HCT116 (cell line): ENCODE data around the gene RNF145. TPM values are rescaled to one million over a fixed set of nuclear protein-coding genes. Genes with fewer than 3 reads are reported as not detected.
"Not testable (repeated sequence)": the region's sequence is repeated elsewhere in the genome, so short reads cannot be mapped to it uniquely, and the experiment has no call there.

Experiments
- ATAC-seq: fragments of 200-7000 bp; cut with Tn5 transposase; 2 replicates; pipeline ENCODE4 v1.9.1; 2020; ENCODE audit warnings: mild to moderate bottlenecking, moderate library complexity
- BruUV-seq: library from RNA; stranded (reverse); fragments of 400-500 nt; replicated peaks from 2 replicates; lab custom pipeline; 2021; lab: Mats Ljungman, UMichigan
- CTCF ChIA-PET: fragments of 300-600 bp; sonication (Branson Sonifier 250); formaldehyde crosslinking; loops from one replicate; lab custom pipeline; 2021; ENCODE audit warnings: antibody characterized with exemption; lab: Charles Lee
- POLR2A ChIA-PET: fragments of 300-600, 350-600 bp; sonication (Branson Sonifier 250); formaldehyde crosslinking; loops from one replicate; lab custom pipeline; 2021; ENCODE audit warnings: antibody characterized with exemption; lab: Charles Lee
- RAD21 ChIA-PET, 2 experiments: fragments of 300-600 bp; sonication (Branson Sonifier 250); formaldehyde crosslinking; loops; one replicate each; lab custom pipeline; 2023; ENCODE audit warnings: low total read pairs in 2 of 2; ENCODE audit not compliant: uncharacterized antibody in 2 of 2, unreplicated experiment in 2 of 2, low non-redundant PET in 1 of 2; lab: Charles Lee
- DNase-seq: peaks from one replicate; pipeline ENCODE4 v3.0.0-alpha.2; 2010; ENCODE audit warnings: low read depth, low spot score
- H2AFZ ChIP-seq: fragments of 200-600 bp; shearing (Covaris generic), sonication (generic); 2 replicates; pipeline ENCODE4 v1.6.1; 2017; ENCODE audit warnings: low read depth, mixed run types, mixed read lengths, antibody characterized with exemption, low read length; ENCODE audit not compliant: poor library complexity, severe bottlenecking
- H3K27ac ChIP-seq: 2 replicates; pipeline ENCODE4 v1.5.1; 2012; ENCODE audit warnings: low read depth, low read length
- H3K27me3 ChIP-seq: fragments of 200-600 bp; sonication (generic); 2 replicates; pipeline ENCODE4 v1.6.1; 2016; ENCODE audit warnings: mixed run types, low read length, mixed read lengths; ENCODE audit not compliant: insufficient read depth
- H3K36me3 ChIP-seq, 2 experiments: fragments of 200-500 bp in 1 of 2; fragments of 200-600 bp in 1 of 2; sonication (Bioruptor generic) in 1 of 2; sonication (generic) in 1 of 2; 2 replicates each; pipeline versions ENCODE4 v1.5.1 to v1.6.1; 2014 to 2016; ENCODE audit warnings: low read length in 2 of 2, inconsistent platforms in 1 of 2, mixed read lengths in 1 of 2, mixed run types in 1 of 2; ENCODE audit not compliant: insufficient read depth in 2 of 2, control insufficient read depth in 1 of 2
- H3K4me1 ChIP-seq, 2 experiments: fragments of 200-600 bp in 1 of 2; sonication (generic) in 1 of 2; 2 replicates each; pipeline versions ENCODE4 v1.5.1 to v1.6.1; 2012 to 2017; ENCODE audit warnings: low read length in 2 of 2, inconsistent platforms in 1 of 2, mild to moderate bottlenecking in 1 of 2, mixed read lengths in 1 of 2, mixed run types in 1 of 2, moderate library complexity in 1 of 2; ENCODE audit not compliant: insufficient read depth in 2 of 2, control insufficient read depth in 1 of 2
- H3K4me2 ChIP-seq: fragments of 200-600 bp; sonication (generic); 2 replicates; pipeline ENCODE4 v1.6.1; 2017; ENCODE audit warnings: mixed run types, low read length, mixed read lengths
- H3K4me3 ChIP-seq, 2 experiments: fragments of 200-600 bp in 1 of 2; sonication (generic) in 1 of 2; replicated peaks in 1 of 2; 2 replicates each; pipeline ENCODE4 v1.5.1; 2011 to 2016; ENCODE audit warnings: low read length in 2 of 2, control low read depth in 1 of 2, low read depth in 1 of 2, mild to moderate bottlenecking in 1 of 2, mixed read lengths in 1 of 2, mixed run types in 1 of 2
- H3K79me2 ChIP-seq: fragments of 200-600 bp; sonication (generic); 2 replicates; pipeline ENCODE4 v1.6.1; 2017; ENCODE audit warnings: mild to moderate bottlenecking, mixed run types, low read length, moderate library complexity, mixed read lengths; ENCODE audit not compliant: insufficient read depth
- H3K9ac ChIP-seq: fragments of 200-600 bp; sonication (generic); 2 replicates; pipeline ENCODE4 v1.6.1; 2016; ENCODE audit warnings: low read length, mixed read lengths
- H3K9me2 ChIP-seq: fragments of 200-600 bp; sonication (generic), shearing (Covaris generic); 2 replicates; pipeline ENCODE4 v1.6.1; 2017; ENCODE audit warnings: mixed run types, mild to moderate bottlenecking, moderate library complexity; ENCODE audit not compliant: insufficient read depth
- H3K9me3 ChIP-seq, 2 experiments: fragments of 200-500 bp in 1 of 2; fragments of 200-600 bp in 1 of 2; sonication (Bioruptor generic) in 1 of 2; sonication (generic) in 1 of 2; 2 replicates each; pipeline ENCODE4 v1.6.1; 2014 to 2017; ENCODE audit warnings: low read length in 2 of 2, mixed read lengths in 2 of 2, inconsistent platforms in 1 of 2, low read depth in 1 of 2, mild to moderate bottlenecking in 1 of 2, mixed run types in 1 of 2, moderate library complexity in 1 of 2; ENCODE audit not compliant: control insufficient read depth in 1 of 2, insufficient read depth in 1 of 2
- H4K20me1 ChIP-seq: fragments of 200-600 bp; sonication (generic), shearing (Covaris generic); 2 replicates; pipeline ENCODE4 v1.6.1; 2017; ENCODE audit warnings: mixed run types, mild to moderate bottlenecking, moderate library complexity; ENCODE audit not compliant: insufficient read depth
- CEBPB ChIP-seq: IDR thresholded peaks from 2 replicates; pipeline ENCODE4 v1.6.1; 2012; ENCODE audit warnings: low read depth
- EGR1 ChIP-seq: IDR thresholded peaks from 2 replicates; pipeline ENCODE4 v1.6.1; 2012; ENCODE audit warnings: low read depth
- ELF1 ChIP-seq: IDR thresholded peaks from 2 replicates; pipeline ENCODE4 v1.6.1; 2012; ENCODE audit warnings: low read depth, borderline replicate concordance
- SP1 ChIP-seq: IDR thresholded peaks from 2 replicates; pipeline ENCODE4 v1.6.1; 2012; ENCODE audit warnings: low read depth
- SRF ChIP-seq: IDR thresholded peaks from 2 replicates; pipeline ENCODE4 v1.6.1; 2012; ENCODE audit warnings: low read depth
- ZBTB33 ChIP-seq: IDR thresholded peaks from 2 replicates; pipeline ENCODE4 v1.6.1; 2011; ENCODE audit warnings: mild to moderate bottlenecking, low read length, moderate library complexity; ENCODE audit not compliant: insufficient replicate concordance; ENCODE audit errors: extremely low read depth
- intact Hi-C: fragments of 100-400 bp; cut with micrococcal nuclease; formaldehyde crosslinking; loops from 2 replicates; pipeline ENCODE4 v1.10.0; 2022
- total RNA-seq: library from RNA; stranded (reverse); gene quantifications from one replicate; pipeline ENCODE4 v1.2.1, GENCODE V29; 2021; ENCODE audit not compliant: unreplicated experiment

Gene RNF145
- total RNA-seq, 1 experiment from 2014 or later: 60.6 TPM

GRCh38 chr5:159145160-159145559 lies 64.2 kb downstream of the RNF145 start:
- H3K4me3 ChIP-seq, H3K9ac ChIP-seq, DNase-seq, ATAC-seq, H3K4me1 ChIP-seq, H3K9me2 ChIP-seq, intact Hi-C loops, H3K27ac ChIP-seq, H2AFZ ChIP-seq, H3K27me3 ChIP-seq, H3K9me3 ChIP-seq, H3K4me2 ChIP-seq, H3K79me2 ChIP-seq, RAD21 ChIA-PET, H4K20me1 ChIP-seq, CTCF ChIA-PET, BruUV-seq, POLR2A ChIA-PET, H3K36me3 ChIP-seq: not testable (repeated sequence)

- no TSS peak for BruUV-seq
- H3K27ac ChIP-seq: no peak overlapping the region
- no peak overlapping the region for H3K4me2 ChIP-seq
- no peak for ATAC-seq
- no peaks in the 10 kb centered on the region for H3K9me2 ChIP-seq
- no peaks in the 10 kb centered on the region for H3K79me2 ChIP-seq
- H2AFZ ChIP-seq: no peak overlapping the region
- DNase-seq: no peak
- RAD21 ChIA-PET: no interaction called here
- no peaks in the 10 kb centered on the region for H3K9me3 ChIP-seq
- H3K4me1 ChIP-seq: no peaks in the 10 kb centered on the region
- intact Hi-C loops: loop anchor here (10.0 kb wide), 2 partner anchors 1375 to 1795 kb away; a partner anchor contains a TSS
- H3K9ac ChIP-seq: no peak overlapping the region
- H4K20me1 ChIP-seq: no peaks in the 10 kb centered on the region
- no peak for TF ChIP-seq SRF
- no peak for TF ChIP-seq ELF1
- no peak for TF ChIP-seq EGR1
- TF ChIP-seq ZBTB33: no peak
- no peak for TF ChIP-seq SP1
- TF ChIP-seq CEBPB: no peak
- 0 out of 2 replicates have a peak, but pooled peaks cover 6% of the 10 kb centered on the region for H3K27me3 ChIP-seq
- CTCF ChIA-PET: no interaction called here
- H3K4me3 ChIP-seq: no peak overlapping the region
- no peaks in the 10 kb centered on the region for H3K36me3 ChIP-seq
- POLR2A ChIA-PET: no interaction called here
These were observed 69.6 kb downstream of the RNF145 start for GRCh38 chr5:159139802-159140201.
